Measurements from ENCODE around the gene NRF1.

DNA sequence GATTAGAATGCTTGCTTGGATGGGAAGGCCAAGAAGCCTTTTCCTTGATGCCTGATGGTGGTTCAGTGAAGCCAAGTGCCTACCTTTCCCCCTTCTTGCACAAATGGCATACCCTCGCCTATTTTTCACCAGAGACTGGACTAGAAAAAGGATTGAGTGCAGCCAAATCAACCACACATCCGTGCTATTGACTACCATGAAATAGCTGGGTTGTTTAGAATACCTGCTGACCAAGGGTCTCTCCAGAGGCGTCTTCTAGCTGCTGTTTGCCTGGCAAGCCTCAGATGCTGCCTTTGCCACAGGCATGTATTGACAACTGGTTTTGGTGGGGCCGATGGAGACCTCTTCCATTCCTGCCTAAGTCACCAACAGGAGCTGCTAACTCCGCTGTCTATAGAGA is 146.5 kb downstream of the NRF1 start:
- TF ChIP-seq, protein P1, sequence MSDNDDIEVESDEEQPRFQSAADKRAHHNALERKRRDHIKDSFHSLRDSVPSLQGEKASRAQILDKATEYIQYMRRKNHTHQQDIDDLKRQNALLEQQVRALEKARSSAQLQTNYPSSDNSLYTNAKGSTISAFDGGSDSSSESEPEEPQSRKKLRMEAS (IDR thresholded peaks at IDR 0.05), result no peak
- TF ChIP-seq RAD21 (conservative IDR thresholded peaks at IDR 0.05 in 1 of 2, IDR thresholded peaks at IDR 0.05 in 1 of 2), result no peak
- TF ChIP-seq, protein P2, sequence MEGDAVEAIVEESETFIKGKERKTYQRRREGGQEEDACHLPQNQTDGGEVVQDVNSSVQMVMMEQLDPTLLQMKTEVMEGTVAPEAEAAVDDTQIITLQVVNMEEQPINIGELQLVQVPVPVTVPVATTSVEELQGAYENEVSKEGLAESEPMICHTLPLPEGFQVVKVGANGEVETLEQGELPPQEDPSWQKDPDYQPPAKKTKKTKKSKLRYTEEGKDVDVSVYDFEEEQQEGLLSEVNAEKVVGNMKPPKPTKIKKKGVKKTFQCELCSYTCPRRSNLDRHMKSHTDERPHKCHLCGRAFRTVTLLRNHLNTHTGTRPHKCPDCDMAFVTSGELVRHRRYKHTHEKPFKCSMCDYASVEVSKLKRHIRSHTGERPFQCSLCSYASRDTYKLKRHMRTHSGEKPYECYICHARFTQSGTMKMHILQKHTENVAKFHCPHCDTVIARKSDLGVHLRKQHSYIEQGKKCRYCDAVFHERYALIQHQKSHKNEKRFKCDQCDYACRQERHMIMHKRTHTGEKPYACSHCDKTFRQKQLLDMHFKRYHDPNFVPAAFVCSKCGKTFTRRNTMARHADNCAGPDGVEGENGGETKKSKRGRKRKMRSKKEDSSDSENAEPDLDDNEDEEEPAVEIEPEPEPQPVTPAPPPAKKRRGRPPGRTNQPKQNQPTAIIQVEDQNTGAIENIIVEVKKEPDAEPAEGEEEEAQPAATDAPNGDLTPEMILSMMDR (IDR thresholded peaks at IDR 0.05), result no peak
- TF ChIP-seq, protein P3, sequence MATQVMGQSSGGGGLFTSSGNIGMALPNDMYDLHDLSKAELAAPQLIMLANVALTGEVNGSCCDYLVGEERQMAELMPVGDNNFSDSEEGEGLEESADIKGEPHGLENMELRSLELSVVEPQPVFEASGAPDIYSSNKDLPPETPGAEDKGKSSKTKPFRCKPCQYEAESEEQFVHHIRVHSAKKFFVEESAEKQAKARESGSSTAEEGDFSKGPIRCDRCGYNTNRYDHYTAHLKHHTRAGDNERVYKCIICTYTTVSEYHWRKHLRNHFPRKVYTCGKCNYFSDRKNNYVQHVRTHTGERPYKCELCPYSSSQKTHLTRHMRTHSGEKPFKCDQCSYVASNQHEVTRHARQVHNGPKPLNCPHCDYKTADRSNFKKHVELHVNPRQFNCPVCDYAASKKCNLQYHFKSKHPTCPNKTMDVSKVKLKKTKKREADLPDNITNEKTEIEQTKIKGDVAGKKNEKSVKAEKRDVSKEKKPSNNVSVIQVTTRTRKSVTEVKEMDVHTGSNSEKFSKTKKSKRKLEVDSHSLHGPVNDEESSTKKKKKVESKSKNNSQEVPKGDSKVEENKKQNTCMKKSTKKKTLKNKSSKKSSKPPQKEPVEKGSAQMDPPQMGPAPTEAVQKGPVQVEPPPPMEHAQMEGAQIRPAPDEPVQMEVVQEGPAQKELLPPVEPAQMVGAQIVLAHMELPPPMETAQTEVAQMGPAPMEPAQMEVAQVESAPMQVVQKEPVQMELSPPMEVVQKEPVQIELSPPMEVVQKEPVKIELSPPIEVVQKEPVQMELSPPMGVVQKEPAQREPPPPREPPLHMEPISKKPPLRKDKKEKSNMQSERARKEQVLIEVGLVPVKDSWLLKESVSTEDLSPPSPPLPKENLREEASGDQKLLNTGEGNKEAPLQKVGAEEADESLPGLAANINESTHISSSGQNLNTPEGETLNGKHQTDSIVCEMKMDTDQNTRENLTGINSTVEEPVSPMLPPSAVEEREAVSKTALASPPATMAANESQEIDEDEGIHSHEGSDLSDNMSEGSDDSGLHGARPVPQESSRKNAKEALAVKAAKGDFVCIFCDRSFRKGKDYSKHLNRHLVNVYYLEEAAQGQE (IDR thresholded peaks at IDR 0.05), result no peak
- no peak for TF ChIP-seq MAZ (IDR thresholded peaks at IDR 0.05; ENCODE audit: borderline replicate concordance, low read depth, low read length)

Measured in A549 (cell line).